Upper lobe of left lung (tissue), 6 donors: ENCODE measurements around the gene OLFM4. TPM values are rescaled to one million over a fixed set of nuclear protein-coding genes. Genes with fewer than 3 reads are reported as not detected.

Experiments
- ATAC-seq, 2 donors: fragments of 200-7000 bp; cut with Tn5 transposase; one replicate each; pipeline ENCODE4 v1.9.1; 2022; ENCODE audit warnings: mild to moderate bottlenecking in 2 of 2, moderate library complexity in 2 of 2; ENCODE audit not compliant: low FRiP score in 2 of 2
- DNase-seq, 2 donors: peaks; one replicate each; pipeline ENCODE4 v3.0.0-alpha.2; 2019 to 2020
- H3K27ac ChIP-seq, 4 donors: fragments of 200-600 bp; sonication (generic); one replicate each; pipeline ENCODE4 v1.5.1; 2016 to 2019
- H3K27me3 ChIP-seq, 4 donors: fragments of 200-600 bp; sonication (generic); one replicate each; pipeline ENCODE4 v1.5.1; 2017 to 2019
- H3K36me3 ChIP-seq, 4 donors: fragments of 200-600 bp; sonication (generic); one replicate each; pipeline ENCODE4 v1.5.1; 2016 to 2019
- H3K4me1 ChIP-seq, 4 donors: fragments of 200-600 bp; sonication (generic); one replicate each; pipeline ENCODE4 v1.5.1; 2018 to 2019
- H3K4me3 ChIP-seq, 4 donors: fragments of 200-600 bp; sonication (generic); one replicate each; pipeline ENCODE4 v1.5.1; 2017 to 2019; ENCODE audit warnings: mild to moderate bottlenecking in 2 of 4, moderate library complexity in 1 of 4
- H3K9me3 ChIP-seq, 4 donors: fragments of 200-600 bp; sonication (generic); one replicate each; pipeline ENCODE4 v1.5.1; 2018 to 2019
- EP300 ChIP-seq, 4 donors: sonication (generic); formaldehyde crosslinking; IDR thresholded peaks; one replicate each; pipeline ENCODE4 v1.5.1; 2017; ENCODE audit warnings: antibody characterized with exemption in 4 of 4, control low read depth in 2 of 4
- POLR2A ChIP-seq, 4 donors: fragments of 450-650 bp; IDR thresholded peaks; one replicate each; pipeline ENCODE4 v1.5.1; 2016 to 2017; ENCODE audit warnings: antibody characterized with exemption in 4 of 4, mild to moderate bottlenecking in 2 of 4
- POLR2AphosphoS5 ChIP-seq, 2 donors: sonication (generic); formaldehyde crosslinking; IDR thresholded peaks; one replicate each; pipeline ENCODE4 v1.5.1; 2017; ENCODE audit warnings: antibody characterized with exemption in 2 of 2
- WGBS, 2 donors: methylation state at CpG; one replicate each; pipeline ENCODE4 v1.1.5; 2017 to 2018; 5-methylcytosine and 5-hydroxymethylcytosine counted together
- total RNA-seq, 6 donors: library from RNA; depleted of rRNA in 4 of 6; stranded (reverse); fragments of >200 nt in 4 of 6; gene quantifications; one replicate each; pipeline versions ENCODE4 v1.1.0 to v1.2.1, GENCODE V29; 2016 to 2021
- TF ChIP-seq, protein P1 (sequence below), 6 experiments: fragments of 450-650 bp in 4 of 6; fragments of 200-600 bp in 2 of 6; sonication (generic) in 2 of 6; IDR thresholded peaks; one replicate each; pipeline ENCODE4 v1.5.1; 2016 to 2019; ENCODE audit warnings: antibody characterized with exemption in 6 of 6
- donor health status: DM: no; HTN: no; CAD: no; lungs with moderate emphysema.
- donor health status: DM: no; HTN: yes; CAD: no; lungs with severe emphysema.

The OLFM4 gene
- total RNA-seq, 6 donors from 2014 or later = 0.20 to 2.9 (median 0.69) TPM; not detected in 1

DNA sequence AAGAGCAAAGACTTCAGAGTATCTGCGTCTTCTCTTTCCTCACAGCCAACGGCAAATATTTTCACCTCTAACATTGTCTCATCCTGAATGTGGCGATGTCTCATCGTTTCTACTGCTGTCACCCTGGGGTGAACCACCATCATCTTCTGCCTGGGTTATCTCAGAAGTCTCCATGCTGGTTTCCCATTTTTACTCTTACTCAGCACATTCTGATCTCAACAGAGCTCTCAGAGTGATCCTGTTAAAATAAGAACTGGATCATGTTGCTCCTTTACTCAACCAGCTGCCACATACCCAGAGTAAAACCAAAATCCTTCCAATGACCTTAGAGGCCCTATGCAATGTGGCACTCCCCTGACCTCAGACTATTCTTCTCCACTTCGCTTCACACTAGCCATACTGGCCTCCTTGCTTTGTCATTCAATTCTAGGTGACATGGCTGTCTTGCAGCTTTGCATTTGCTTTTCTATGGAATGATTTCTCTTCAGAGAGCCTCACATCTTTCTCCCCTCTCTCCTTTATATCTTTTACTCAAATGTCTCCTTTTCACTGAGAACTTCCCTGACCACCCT lies 7.8 kb upstream of the OLFM4 start:
- TF ChIP-seq POLR2AphosphoS5 (IDR thresholded peaks at IDR 0.05) (no peak), EP300 (IDR thresholded peaks at IDR 0.05) (no peak)
- Histone ChIP-seq H3K4me3 (no peak overlapping the region), H3K9me3 (no peaks in the 10 kb centered on the region), H3K36me3 (no peaks in the 10 kb centered on the region), H3K27ac (no peak overlapping the region), H3K4me1 (no peaks in the 10 kb centered on the region), H3K27me3 (no peaks in the 10 kb centered on the region)
- no peak for DNase-seq
- ATAC-seq = no peak
- 89 to 91% methylated on average over 5 of the region's 5 CpGs for WGBS, 2 donors

DNA sequence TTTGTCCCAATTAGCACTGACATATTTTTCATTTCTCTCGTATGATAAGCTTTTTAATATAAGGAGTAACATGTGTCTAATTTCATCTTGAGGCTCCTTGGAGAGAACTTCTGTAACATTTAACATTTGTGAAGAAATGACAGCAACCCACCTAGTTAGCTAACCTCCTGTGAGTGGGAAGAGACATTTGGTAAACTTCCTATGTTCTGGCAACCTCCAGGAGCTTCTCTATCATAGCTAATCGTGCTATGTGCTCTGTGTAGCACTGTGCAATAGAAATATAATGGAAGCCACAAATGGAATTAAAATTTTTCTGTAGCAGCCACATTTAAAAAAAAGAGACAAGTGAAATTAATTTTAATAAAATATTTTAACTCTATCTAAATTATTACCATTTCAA lies 5.4 kb upstream of the OLFM4 start:
- Histone ChIP-seq H3K9me3 (no peaks in the 10 kb centered on the region), H3K4me1 (no peaks in the 10 kb centered on the region), H3K4me3 (no peak overlapping the region), H3K27me3 (no peaks in the 10 kb centered on the region), H3K27ac (no peak overlapping the region), H3K36me3 (no peaks in the 10 kb centered on the region)
- 61 to 82% methylated on average over 2 of the region's 2 CpGs for WGBS, 2 donors
- ATAC-seq (no peak), DNase-seq (no peak)
- no peak for TF ChIP-seq POLR2AphosphoS5 (IDR thresholded peaks at IDR 0.05)
- TF ChIP-seq, protein P1, sequence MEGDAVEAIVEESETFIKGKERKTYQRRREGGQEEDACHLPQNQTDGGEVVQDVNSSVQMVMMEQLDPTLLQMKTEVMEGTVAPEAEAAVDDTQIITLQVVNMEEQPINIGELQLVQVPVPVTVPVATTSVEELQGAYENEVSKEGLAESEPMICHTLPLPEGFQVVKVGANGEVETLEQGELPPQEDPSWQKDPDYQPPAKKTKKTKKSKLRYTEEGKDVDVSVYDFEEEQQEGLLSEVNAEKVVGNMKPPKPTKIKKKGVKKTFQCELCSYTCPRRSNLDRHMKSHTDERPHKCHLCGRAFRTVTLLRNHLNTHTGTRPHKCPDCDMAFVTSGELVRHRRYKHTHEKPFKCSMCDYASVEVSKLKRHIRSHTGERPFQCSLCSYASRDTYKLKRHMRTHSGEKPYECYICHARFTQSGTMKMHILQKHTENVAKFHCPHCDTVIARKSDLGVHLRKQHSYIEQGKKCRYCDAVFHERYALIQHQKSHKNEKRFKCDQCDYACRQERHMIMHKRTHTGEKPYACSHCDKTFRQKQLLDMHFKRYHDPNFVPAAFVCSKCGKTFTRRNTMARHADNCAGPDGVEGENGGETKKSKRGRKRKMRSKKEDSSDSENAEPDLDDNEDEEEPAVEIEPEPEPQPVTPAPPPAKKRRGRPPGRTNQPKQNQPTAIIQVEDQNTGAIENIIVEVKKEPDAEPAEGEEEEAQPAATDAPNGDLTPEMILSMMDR (IDR thresholded peaks at IDR 0.05) = no peak
- TF ChIP-seq POLR2A (IDR thresholded peaks at IDR 0.05) = no peak
- TF ChIP-seq EP300 (IDR thresholded peaks at IDR 0.05) = no peak

DNA sequence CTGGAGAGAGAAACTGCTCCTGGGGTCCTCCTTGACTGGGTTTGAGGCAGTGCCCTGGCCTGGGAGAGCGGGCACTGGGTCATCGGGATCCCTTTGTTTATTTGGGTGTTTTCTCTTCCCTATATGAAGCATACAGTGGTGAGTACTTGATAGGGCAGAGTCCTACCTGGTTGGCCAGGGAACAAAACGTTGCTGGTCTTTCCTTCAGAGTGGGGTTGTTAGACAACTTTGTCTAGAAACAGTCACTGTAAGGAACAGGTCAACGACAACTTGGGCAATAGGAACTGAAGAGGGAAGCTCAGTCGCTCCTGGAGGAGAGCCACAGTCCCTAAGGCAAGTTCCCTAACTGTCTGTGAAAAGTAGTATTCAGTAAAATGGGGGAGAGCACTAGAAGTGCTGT lies 550 bp upstream of the OLFM4 start:
- Histone ChIP-seq H3K27me3 (no peaks in the 10 kb centered on the region), H3K4me3 (no peak overlapping the region), H3K36me3 (no peaks in the 10 kb centered on the region), H3K9me3 (no peaks in the 10 kb centered on the region), H3K4me1 (no peaks in the 10 kb centered on the region), H3K27ac (no peak overlapping the region)
- ATAC-seq (no peak), DNase-seq (no peak)
- TF ChIP-seq POLR2AphosphoS5 (IDR thresholded peaks at IDR 0.05) (no peak), POLR2A (IDR thresholded peaks at IDR 0.05) (no peak), EP300 (IDR thresholded peaks at IDR 0.05) (no peak)
- TF ChIP-seq, protein P1 (IDR thresholded peaks at IDR 0.05) = no peak
- 61 to 68% methylated on average over 5 of the region's 5 CpGs for WGBS, 2 donors

DNA sequence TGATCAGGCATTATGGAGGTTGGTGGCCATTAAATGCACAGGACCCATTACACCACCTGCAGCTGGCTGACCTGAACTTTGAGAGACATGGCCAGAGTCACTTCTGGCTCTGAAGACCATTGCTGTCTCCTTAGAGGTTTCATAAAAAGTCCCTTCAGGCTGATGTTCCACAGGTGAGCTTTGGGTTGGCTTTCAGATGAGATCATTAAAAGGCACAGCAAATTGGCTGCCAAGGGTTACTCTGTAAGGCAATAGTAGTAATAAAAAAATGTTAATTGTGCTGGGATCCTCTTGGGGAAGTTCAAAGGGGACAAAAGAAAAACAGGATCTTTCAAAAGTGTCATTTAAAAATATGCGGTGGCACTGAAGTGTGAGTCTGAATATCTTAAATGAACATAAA lies 4.2 kb downstream of the OLFM4 start:
- Histone ChIP-seq H3K27ac (no peak overlapping the region), H3K4me1 (no peaks in the 10 kb centered on the region), H3K4me3 (no peak overlapping the region), H3K36me3 (no peaks in the 10 kb centered on the region), H3K27me3 (no peaks in the 10 kb centered on the region), H3K9me3 (no peaks in the 10 kb centered on the region)
- no peak for TF ChIP-seq POLR2AphosphoS5 (IDR thresholded peaks at IDR 0.05)
- TF ChIP-seq, protein P1 (IDR thresholded peaks at IDR 0.05) = no peak
- no peak for TF ChIP-seq EP300 (IDR thresholded peaks at IDR 0.05)
- no peak for TF ChIP-seq POLR2A (IDR thresholded peaks at IDR 0.05)
- ATAC-seq (no peak), DNase-seq (no peak)
- WGBS, 2 donors = 0 to 86% methylated on average over 1 of the region's 1 CpG

DNA sequence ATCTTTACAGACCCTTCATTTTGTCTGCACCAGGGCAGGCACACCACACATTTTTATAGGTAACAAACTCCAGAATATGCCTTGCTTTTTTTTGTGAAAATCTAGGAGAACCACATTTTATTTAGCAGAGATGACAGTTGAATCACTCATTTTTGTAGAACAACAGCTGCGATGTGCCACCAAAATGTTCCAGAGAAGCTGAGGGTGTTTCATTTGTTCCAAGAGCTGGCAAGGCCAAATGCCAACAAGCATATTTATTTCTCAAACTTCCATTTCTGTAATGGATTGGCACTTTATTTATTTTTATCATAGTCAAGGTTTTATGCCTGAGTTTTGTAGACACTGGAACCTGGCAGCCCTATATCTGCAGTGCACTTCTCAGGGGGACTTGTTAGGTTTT lies 10.4 kb downstream of the OLFM4 start:
- no peak overlapping the region for H3K4me3 ChIP-seq
- ATAC-seq (no peak), DNase-seq (no peak)
- no peak overlapping the region for H3K27ac ChIP-seq
- no peaks in the 10 kb centered on the region for H3K36me3 ChIP-seq
- WGBS, 2 donors = 95 to 97% methylated on average over 1 of the region's 1 CpG
- TF ChIP-seq POLR2AphosphoS5 (IDR thresholded peaks at IDR 0.05) = no peak
- TF ChIP-seq, protein P1 (IDR thresholded peaks at IDR 0.05) = no peak
- H3K9me3 ChIP-seq = no peaks in the 10 kb centered on the region
- H3K4me1 ChIP-seq = no peaks in the 10 kb centered on the region
- H3K27me3 ChIP-seq = no peaks in the 10 kb centered on the region
